NCI-H187 treated with DMSO at 0.1 percent for 48 hours (cell line): ENCODE measurements around the gene CRYL1.

Experiments
- DNase-seq: peaks from one replicate; lab custom pipeline; 2025; lab: John Stamatoyannopoulos, UW

CRYL1 gene

GRCh38 chr13:20422362-20422761, 103.3 kb downstream of the CRYL1 start:
- DNase-seq, result no peak

GRCh38 chr13:20420938-20421337, 104.7 kb downstream of the CRYL1 start:
- no peak for DNase-seq

GRCh38 chr13:20418953-20419352, 106.7 kb downstream of the CRYL1 start:
- no peak for DNase-seq

- no peak for DNase-seq
Measured at GRCh38 chr13:20416223-20416745, 109.4 kb downstream of the CRYL1 start.

- no peak for DNase-seq
Measured at GRCh38 chr13:20415694-20416107, 110.0 kb downstream of the CRYL1 start.

GRCh38 chr13:20415306-20415679, 110.4 kb downstream of the CRYL1 start:
- DNase-seq, result no peak

GRCh38 chr13:20414546-20415305, 110.9 kb downstream of the CRYL1 start:
- DNase-seq, result no peak

- DNase-seq, result no peak
Measured at GRCh38 chr13:20412691-20413355, 112.8 kb downstream of the CRYL1 start.

GRCh38 chr13:20411638-20412342, 113.9 kb downstream of the CRYL1 start:
- DNase-seq, result no peak

- no peak for DNase-seq
Measured at GRCh38 chr13:20410726-20411125, 114.9 kb downstream of the CRYL1 start.

- no peak for DNase-seq
Measured at GRCh38 chr13:20408181-20408580, 117.5 kb downstream of the CRYL1 start.

GRCh38 chr13:20407759-20408158, 117.9 kb downstream of the CRYL1 start:
- DNase-seq, result no peak

GRCh38 chr13:20405691-20406090, 120.0 kb downstream of the CRYL1 start:
- DNase-seq, result no peak

- no peak for DNase-seq
Measured at GRCh38 chr13:20404488-20405222, 121.0 kb downstream of the CRYL1 start.

- DNase-seq, result no peak
Measured at GRCh38 chr13:20403826-20404225, 121.8 kb downstream of the CRYL1 start.

- DNase-seq, result no peak
Measured at GRCh38 chr13:20402881-20403280, 122.8 kb downstream of the CRYL1 start.

- DNase-seq, result no peak
Measured at GRCh38 chr13:20401931-20402856, 123.5 kb downstream of the CRYL1 start.

- no peak for DNase-seq
Measured at GRCh38 chr13:20401531-20401930, 124.1 kb downstream of the CRYL1 start.

GRCh38 chr13:20400774-20401173, 124.9 kb downstream of the CRYL1 start:
- no peak for DNase-seq

- DNase-seq, result no peak
Measured at GRCh38 chr13:20399961-20400360, 125.7 kb downstream of the CRYL1 start.

GRCh38 chr13:20399515-20399914, 126.1 kb downstream of the CRYL1 start:
- DNase-seq, result no peak
